ENCODE measurements around the gene TBC1D9B. TPM values are rescaled to one million over a fixed set of nuclear protein-coding genes. Genes with fewer than 3 reads are reported as not detected.

Gene TBC1D9B
- total RNA-seq, 4 donors from 2014 or later = 71.4 to 125 (median 100) TPM

- no peak for TF ChIP-seq CTCF (IDR thresholded peaks at IDR 0.05)
- no peak for TF ChIP-seq POLR2A (IDR thresholded peaks at IDR 0.05)
- no peak overlapping the region for H3K4me3 ChIP-seq (ENCODE audit: low read depth, poor library complexity, severe bottlenecking)
- intact Hi-C loops (cut with DNase I; ENCODE audit: low total_unique reads) = no loop called here
- DNase-seq (ENCODE audit: low spot score in 2 of 2) = no peak
- WGBS, 2 donors = 87 to 88% methylated on average over 25 to 26 of the region's 26 CpGs
These were observed 13.5 kb downstream of the TBC1D9B start for GRCh38 chr5:179893958-179894895.

- TF ChIP-seq POLR2A (IDR thresholded peaks at IDR 0.05) (no peak), CTCF (IDR thresholded peaks at IDR 0.05) (no peak)
- WGBS, 2 donors = 89 to 97% methylated on average over 30 of the region's 31 CpGs
- intact Hi-C loops (cut with DNase I; ENCODE audit: low total_unique reads) = no loop called here
- no peak overlapping the region for H3K4me3 ChIP-seq (ENCODE audit: low read depth, poor library complexity, severe bottlenecking)
- DNase-seq (ENCODE audit: low spot score in 2 of 2) = no peak
These were observed 14.4 kb downstream of the TBC1D9B start for GRCh38 chr5:179893076-179893957.

GRCh38 chr5:179892255-179892654 lies 15.4 kb downstream of the TBC1D9B start:
- DNase-seq (ENCODE audit: low spot score in 2 of 2) = no peak
- intact Hi-C loops (cut with DNase I; ENCODE audit: low total_unique reads) = no loop called here
- 77 to 87% methylated on average over 4 to 5 of the region's 5 CpGs for WGBS, 2 donors
- no peak overlapping the region for H3K4me3 ChIP-seq (ENCODE audit: low read depth, poor library complexity, severe bottlenecking)
- TF ChIP-seq CTCF (IDR thresholded peaks at IDR 0.05) = no peak
- TF ChIP-seq POLR2A (IDR thresholded peaks at IDR 0.05) = no peak

GRCh38 chr5:179890751-179891682 lies 16.7 kb downstream of the TBC1D9B start:
- DNase-seq (ENCODE audit: low spot score in 2 of 2) = no peak
- 94 to 95% methylated on average over 21 to 25 of the region's 25 CpGs for WGBS, 2 donors
- intact Hi-C loops (cut with DNase I; ENCODE audit: low total_unique reads) = no loop called here
- no peak overlapping the region for H3K4me3 ChIP-seq (ENCODE audit: low read depth, poor library complexity, severe bottlenecking)
- TF ChIP-seq CTCF (IDR thresholded peaks at IDR 0.05) (no peak), POLR2A (IDR thresholded peaks at IDR 0.05) (no peak)

GRCh38 chr5:179889885-179890284 lies 17.8 kb downstream of the TBC1D9B start:
- intact Hi-C loops (cut with DNase I; ENCODE audit: low total_unique reads) = no loop called here
- no peak for DNase-seq (ENCODE audit: low spot score in 2 of 2)
- 90 to 93% methylated on average over 13 of the region's 13 CpGs for WGBS, 2 donors
- no peak for TF ChIP-seq POLR2A (IDR thresholded peaks at IDR 0.05)
- TF ChIP-seq CTCF (IDR thresholded peaks at IDR 0.05) = no peak
- no peak overlapping the region for H3K4me3 ChIP-seq (ENCODE audit: low read depth, poor library complexity, severe bottlenecking)

All from lower leg skin (tissue), 4 donors.